ENCODE measurements around the gene SLC7A5. TPM values are rescaled to one million over a fixed set of nuclear protein-coding genes. Genes with fewer than 3 reads are reported as not detected.
"Not testable (repeated sequence)": the region's sequence is repeated elsewhere in the genome, so short reads cannot be mapped to it uniquely, and the experiment has no call there.

The SLC7A5 gene
- 5.1 and 7.8 TPM in 2 replicates for total RNA-seq

GRCh38 chr16:87869061-87869878 lies at the start of gene SLC7A5:
Gene SLC7A5 (minus strand): TSS chr16:87869507. CDS start chr16:87869422, 85 bp downstream.
- peak; percentile 84 for DNase-seq

- DNase-seq: no peak
These were observed 49.0 kb upstream of the SLC7A5 start for GRCh38 chr16:87918338-87918737.

DNA sequence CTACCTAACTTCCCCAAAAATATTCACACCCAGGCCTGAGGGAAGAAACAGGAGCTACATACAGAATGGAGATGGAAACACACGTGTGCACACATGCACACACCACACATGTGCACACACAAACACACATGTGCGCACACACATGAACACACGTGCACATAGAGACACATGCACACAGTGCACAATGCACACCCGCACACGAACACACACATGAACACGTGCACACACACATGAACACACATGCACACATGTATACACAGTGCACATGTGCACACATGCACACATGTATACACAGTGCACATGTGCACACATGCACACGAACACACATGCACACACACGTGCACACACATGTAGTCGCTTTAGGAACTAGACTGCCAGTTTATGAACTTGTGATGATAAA lies 48.2 kb upstream of the SLC7A5 start:
- no peak for DNase-seq

- no peak for DNase-seq
These were observed 45.5 kb upstream of the SLC7A5 start for GRCh38 chr16:87914812-87915211.

GRCh38 chr16:87914021-87914725 lies 44.9 kb upstream of the SLC7A5 start:
- DNase-seq: not testable (repeated sequence)

DNA sequence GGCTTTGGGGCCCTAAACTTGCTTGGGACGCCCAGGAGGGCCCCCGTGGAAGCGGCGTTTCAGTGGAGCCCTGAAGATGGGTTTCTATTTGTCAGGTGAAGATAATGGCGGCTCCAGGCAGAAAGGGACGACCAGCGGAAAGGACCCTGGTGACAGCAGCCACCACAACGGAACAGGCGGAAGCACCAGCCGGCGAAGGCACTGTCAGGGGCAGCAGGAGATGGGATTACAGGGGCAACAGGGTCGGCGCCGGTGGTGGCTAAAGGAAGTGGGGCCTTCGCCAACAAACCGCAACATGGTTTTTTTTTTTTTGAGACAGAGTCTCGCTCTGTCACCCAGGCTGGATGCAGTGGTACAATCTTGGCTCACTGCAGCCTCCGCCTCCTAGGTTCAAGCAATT lies 43.4 kb upstream of the SLC7A5 start:
- DNase-seq: not testable (repeated sequence)

DNA sequence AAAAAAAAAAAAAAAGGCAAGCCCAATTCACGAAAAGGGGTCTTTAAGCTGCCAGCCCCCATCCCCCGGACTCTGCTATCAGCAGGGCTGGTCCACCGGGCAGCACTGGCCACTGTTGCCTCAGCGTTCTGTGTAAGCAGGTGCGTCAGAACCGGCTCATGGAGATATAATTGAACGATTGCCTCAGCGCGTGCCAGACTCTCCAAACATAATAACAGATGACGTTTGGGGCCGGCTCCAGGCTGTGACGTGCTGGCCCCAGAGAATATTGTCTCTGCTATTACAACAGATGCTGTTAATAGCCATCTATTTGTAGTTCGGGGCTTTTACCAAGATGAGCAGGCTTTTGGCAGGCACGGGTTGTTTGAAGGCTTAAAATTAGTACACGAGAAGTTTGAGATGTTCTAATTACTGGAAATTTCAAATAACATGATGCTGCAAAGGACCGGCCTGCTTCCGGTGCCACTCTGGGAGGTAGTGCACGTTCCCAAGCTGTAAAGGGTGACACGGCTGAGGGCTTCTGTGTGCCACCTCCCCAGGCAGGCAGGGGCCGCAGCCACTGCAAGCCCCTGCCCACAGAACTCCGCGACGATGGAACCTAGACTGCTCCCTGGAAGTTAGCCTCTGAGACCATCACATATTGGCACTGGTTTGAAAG lies 41.9 kb upstream of the SLC7A5 start:
- not testable (repeated sequence) for DNase-seq

DNA sequence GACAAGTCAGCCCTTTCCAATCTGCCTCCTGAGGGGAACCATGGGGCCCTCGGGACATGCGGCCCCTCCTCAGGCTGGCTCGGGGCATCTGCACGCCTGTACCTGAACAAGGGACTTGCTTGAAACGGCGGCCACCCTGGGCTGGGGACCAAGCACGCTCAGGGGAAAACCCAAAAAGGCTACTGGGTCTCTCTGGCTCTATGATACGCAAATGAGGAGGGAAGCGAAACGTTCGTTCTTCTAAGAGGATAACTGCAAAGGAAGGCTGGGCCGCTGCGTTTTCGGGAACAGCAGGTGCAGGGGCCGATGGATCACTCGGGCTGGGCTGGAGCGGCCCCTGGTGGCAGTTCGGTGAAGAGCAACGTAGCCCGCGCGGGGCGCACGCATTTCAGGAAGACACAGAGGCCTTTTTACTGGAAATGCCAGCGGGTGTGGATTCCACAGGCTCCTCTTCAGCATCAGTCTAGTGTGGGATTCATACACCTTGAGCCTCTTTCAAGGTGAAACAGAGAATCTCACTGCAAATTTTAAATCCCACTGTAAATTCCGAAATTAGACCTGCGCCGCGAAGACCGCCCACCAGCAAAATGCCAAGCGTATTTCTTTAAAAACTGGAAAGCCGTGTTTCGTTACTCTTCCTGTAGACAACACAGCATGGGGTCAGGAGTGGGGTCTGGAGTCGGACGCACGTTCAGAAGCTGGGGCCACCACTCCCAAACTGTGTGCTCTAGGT lies 40.1 kb upstream of the SLC7A5 start:
- peak; percentile 68 for DNase-seq

DNA sequence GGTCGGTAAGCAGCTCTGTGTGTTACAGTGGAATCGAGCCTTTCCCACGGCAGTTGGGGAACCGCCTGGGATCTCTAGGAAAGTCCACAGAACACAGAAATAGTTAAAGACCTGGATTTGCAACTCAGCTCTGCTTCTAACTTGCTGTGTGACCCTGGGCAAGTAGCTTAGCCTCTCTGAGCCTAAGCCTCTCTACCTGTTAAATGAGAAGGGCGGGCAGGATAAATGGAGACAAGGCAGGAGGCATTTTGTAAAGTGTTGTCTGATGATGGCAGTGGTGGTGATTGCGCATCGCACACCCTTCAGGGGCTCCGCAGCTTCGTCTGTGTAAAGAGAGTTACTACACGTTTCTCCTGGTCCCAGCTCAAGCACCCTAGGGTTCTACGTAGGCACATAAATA lies 38.8 kb upstream of the SLC7A5 start:
- DNase-seq: not testable (repeated sequence)

GRCh38 chr16:87905521-87905920 lies 36.2 kb upstream of the SLC7A5 start:
- not testable (repeated sequence) for DNase-seq

DNA sequence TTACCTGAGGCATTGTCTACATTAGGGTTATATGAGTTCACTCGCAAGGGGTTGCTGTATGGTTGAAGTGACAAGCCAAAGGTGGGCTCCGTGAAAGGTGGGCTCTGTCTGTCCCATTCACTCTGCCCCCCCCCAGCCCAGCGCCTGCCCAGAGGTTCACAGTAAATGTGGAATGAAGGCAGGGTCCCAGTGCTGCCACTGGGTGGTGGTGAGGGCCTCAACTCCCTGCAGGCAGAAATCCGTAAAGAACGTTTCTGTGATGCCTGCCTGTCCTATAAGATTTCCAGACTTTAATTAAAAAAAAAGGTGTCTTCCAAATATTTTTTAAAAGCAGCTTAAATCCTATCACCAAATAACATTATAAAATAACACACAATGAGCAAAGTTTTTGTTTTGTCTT lies 35.7 kb upstream of the SLC7A5 start:
- DNase-seq: not testable (repeated sequence)

- DNase-seq: not testable (repeated sequence)
These were observed 31.2 kb upstream of the SLC7A5 start for GRCh38 chr16:87900489-87900888.

GRCh38 chr16:87897521-87898505 lies 28.5 kb upstream of the SLC7A5 start:
- DNase-seq: no peak

GRCh38 chr16:87896924-87897520 lies 27.7 kb upstream of the SLC7A5 start:
- not testable (repeated sequence) for DNase-seq

- not testable (repeated sequence) for DNase-seq
These were observed 27.0 kb upstream of the SLC7A5 start for GRCh38 chr16:87896176-87896890.

DNA sequence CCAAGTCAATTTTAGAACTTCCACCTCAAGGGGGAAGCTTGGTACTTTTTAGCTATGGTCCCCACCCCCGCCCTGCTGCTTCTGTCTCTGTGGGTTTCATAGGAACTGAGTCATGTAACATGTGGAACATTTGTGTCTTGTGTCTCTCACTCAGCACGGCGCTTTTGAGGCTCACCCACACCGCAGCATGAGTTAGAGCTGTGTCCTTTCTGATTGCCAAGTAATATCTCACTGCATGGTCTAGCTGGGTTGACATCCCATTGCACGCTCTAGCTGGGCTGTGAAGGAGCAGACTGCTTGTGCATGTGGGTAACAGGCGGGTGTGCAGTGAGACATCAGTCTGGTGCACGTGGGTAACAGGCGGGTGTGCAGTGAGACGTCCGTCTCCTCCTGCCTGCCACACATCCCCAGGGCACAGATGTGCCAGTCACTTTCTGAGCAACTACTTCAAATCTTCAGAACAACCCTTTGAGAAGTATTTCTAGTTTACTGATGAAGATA lies 26.4 kb upstream of the SLC7A5 start:
- no peak for DNase-seq

DNA sequence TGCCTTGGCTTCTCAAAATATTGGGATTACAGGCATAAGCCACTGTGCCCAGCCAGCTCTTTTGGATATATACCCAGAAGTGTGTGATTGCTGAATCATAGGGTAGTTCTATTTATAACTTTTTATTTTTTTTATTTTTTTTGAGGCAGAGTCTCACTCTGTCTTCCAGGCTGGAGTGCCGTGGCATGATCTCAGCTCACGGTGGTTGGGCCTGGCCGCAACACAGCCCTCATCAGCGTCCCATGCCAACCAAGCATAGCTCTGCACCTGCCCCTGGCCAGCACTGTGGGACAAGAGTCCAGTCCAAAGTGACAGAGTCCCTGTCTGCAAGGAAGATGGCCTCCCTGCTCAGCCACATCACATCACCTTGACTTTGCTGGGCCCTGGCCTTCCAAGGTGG lies 24.7 kb upstream of the SLC7A5 start:
- not testable (repeated sequence) for DNase-seq

DNA sequence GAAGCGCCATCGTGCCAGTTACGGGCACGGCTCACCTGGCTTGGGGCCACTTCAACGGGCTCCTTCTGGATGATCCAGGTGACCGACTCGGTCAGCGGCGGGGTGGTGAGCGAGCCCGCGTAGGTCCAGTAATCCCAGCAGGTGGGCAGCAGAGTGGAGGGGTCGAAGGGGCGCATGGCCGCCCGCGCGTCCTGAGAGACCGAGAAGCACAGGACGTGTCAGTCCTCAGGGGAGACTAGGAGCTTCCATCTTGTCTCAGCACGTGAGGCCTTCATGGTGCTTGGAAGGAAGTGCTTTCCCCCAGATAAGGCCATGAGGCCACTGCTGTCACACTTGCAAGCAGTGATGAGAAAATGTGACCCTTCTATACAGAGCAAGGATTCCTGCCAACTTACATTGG lies 22.5 kb upstream of the SLC7A5 start:
- no peak for DNase-seq

DNA sequence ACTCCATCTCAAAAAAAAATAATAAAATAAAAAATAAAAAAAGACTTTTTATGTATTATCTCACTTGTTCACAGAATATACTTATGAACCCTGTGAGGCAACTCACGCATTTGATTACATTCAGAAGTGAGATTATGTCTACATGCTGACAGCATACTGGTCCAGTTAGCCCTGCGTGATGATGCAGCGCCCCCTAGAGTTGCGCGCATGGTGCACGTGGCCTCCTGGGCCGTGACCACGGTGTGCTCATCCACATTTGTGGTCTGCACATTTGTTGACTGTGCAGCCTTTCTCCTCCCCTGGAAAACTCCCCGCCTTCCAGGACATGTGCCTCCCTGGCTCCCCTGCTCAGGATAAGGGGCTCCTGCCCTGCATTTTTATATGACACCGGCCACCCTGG lies 20.5 kb upstream of the SLC7A5 start:
- not testable (repeated sequence) for DNase-seq

DNA sequence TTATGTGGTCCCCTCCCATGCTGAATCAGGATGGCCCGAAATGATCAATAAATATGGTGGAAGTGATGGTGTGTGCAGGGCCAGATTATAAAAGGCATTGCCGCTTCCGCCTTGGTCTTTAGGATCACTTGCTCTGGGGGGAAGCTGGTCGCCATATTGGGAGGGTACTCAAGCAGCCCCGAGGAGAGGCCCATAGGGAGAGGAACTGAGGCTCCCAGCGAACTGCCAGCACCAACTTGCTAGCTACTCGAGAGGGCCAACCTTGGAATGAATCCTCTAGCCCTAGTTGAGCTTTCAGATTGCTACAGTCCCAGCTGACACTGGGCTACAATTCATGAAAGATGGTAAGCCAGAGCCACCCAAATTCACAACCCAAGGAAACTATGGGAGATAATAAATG lies 19.0 kb upstream of the SLC7A5 start:
- DNase-seq: not testable (repeated sequence)
